ENCODE results near the gene NFATC2. TPM values are rescaled to one million over a fixed set of nuclear protein-coding genes. Genes with fewer than 3 reads are reported as not detected.

Gene NFATC2
- total RNA-seq, 1 donor from 2014 or later = 46.0 TPM

- Mint-ChIP-seq H3K4me1 (peaks cover 26% of the 10 kb centered on the region), H3K27ac (no peak overlapping the region), H3K27me3 (peaks cover 55% of the 10 kb centered on the region), H3K9me3 (no peaks in the 10 kb centered on the region), H3K4me3 (peak overlapping the region; percentile 35), H3K36me3 (ENCODE audit: low read depth) (no peaks in the 10 kb centered on the region)
- TF ChIP-seq CTCF (IDR thresholded peaks at IDR 0.05) = no peak
- intact Hi-C loops (cut with micrococcal nuclease) = no loop called here
- ATAC-seq (ENCODE audit: low read depth) (no peak), DNase-seq (no peak)
- POLR2A ChIA-PET = interaction anchor here (0.7 kb wide), 2 partner anchors 181 to 829 kb away, joined by 4 to 5 read pairs; partner anchors contain the start of gene PARD6B
- CTCF ChIA-PET = no interaction called here
Observed at GRCh38 chr20:51560550-51561307, 18.2 kb upstream of the NFATC2 start.

GRCh38 chr20:51560042-51560441, 17.5 kb upstream of the NFATC2 start:
- ATAC-seq (ENCODE audit: low read depth) = no peak
- no peak overlapping the region for H3K27ac Mint-ChIP-seq
- no peak overlapping the region for H3K4me3 Mint-ChIP-seq
- H3K9me3 Mint-ChIP-seq = no peaks in the 10 kb centered on the region
- peaks cover 26% of the 10 kb centered on the region for H3K4me1 Mint-ChIP-seq
- H3K36me3 Mint-ChIP-seq (ENCODE audit: low read depth) = no peaks in the 10 kb centered on the region
- DNase-seq = no peak
- TF ChIP-seq CTCF (IDR thresholded peaks at IDR 0.05) = no peak
- ChIA-PET CTCF (no interaction called here), POLR2A (no interaction called here)
- intact Hi-C loops (cut with micrococcal nuclease) = no loop called here
- peaks cover 56% of the 10 kb centered on the region for H3K27me3 Mint-ChIP-seq

- no peak for DNase-seq
- H3K27me3 Mint-ChIP-seq = peaks cover 20% of the 10 kb centered on the region
Observed at GRCh38 chr20:51554538-51555165, 12.1 kb upstream of the NFATC2 start.

GRCh38 chr20:51553897-51554486, 11.5 kb upstream of the NFATC2 start:
- H3K27me3 Mint-ChIP-seq = peaks cover 15% of the 10 kb centered on the region
- ATAC-seq (ENCODE audit: low read depth) = no peak

More at GRCh38 chr20:51554538-51555165, 12.1 kb upstream of the NFATC2 start:
- ChIA-PET POLR2A (interaction anchor here (0.6 to 0.8 kb wide), 3 partner anchors 35 to 1815 kb away, joined by 3 to 10 read pairs (median 4); no protein-coding TSS in a partner anchor), CTCF (interaction anchor here (1.7 kb wide), 1 partner anchor 40 kb away, joined by 4 read pairs; no protein-coding TSS in a partner anchor)
- ATAC-seq (ENCODE audit: low read depth) = no peak
- H3K36me3 Mint-ChIP-seq (ENCODE audit: low read depth) = no peaks in the 10 kb centered on the region
- H3K27ac Mint-ChIP-seq = no peak overlapping the region
- no peaks in the 10 kb centered on the region for H3K9me3 Mint-ChIP-seq
- intact Hi-C loops (cut with micrococcal nuclease) = no loop called here
- no peak for TF ChIP-seq CTCF (IDR thresholded peaks at IDR 0.05)
- no peak overlapping the region for H3K4me3 Mint-ChIP-seq
- H3K4me1 Mint-ChIP-seq = no peaks in the 10 kb centered on the region

More at GRCh38 chr20:51553897-51554486, 11.5 kb upstream of the NFATC2 start:
- DNase-seq = no peak
- ChIA-PET POLR2A (interaction anchor here (0.6 to 0.8 kb wide), 2 partner anchors 35 to 150 kb away, joined by 3 to 4 read pairs; no protein-coding TSS in a partner anchor), CTCF (interaction anchor here (0.8 to 1.7 kb wide), 2 partner anchors 10 to 41 kb away, joined by 4 read pairs; no protein-coding TSS in a partner anchor)
- H3K27ac Mint-ChIP-seq = no peak overlapping the region
- H3K36me3 Mint-ChIP-seq (ENCODE audit: low read depth) = no peaks in the 10 kb centered on the region
- no peak for TF ChIP-seq CTCF (IDR thresholded peaks at IDR 0.05)
- H3K9me3 Mint-ChIP-seq = no peaks in the 10 kb centered on the region
- no peaks in the 10 kb centered on the region for H3K4me1 Mint-ChIP-seq
- intact Hi-C loops (cut with micrococcal nuclease) = no loop called here
- no peak overlapping the region for H3K4me3 Mint-ChIP-seq
